Stimulated activated CD8-positive, alpha-beta memory T cell treated with anti-CD3 and anti-CD28 coated beads, Interleukin-15, amount 100 ng/mL, for 48 hours (primary cell): ENCODE data around the gene RASSF4.

ENCODE experiments used
- DNase-seq, 2 donors: peaks; one replicate each; pipeline ENCODE4 v3.0.0-alpha.2; 2020; ENCODE audit warnings: low read depth in 2 of 2

RASSF4 gene

DNA sequence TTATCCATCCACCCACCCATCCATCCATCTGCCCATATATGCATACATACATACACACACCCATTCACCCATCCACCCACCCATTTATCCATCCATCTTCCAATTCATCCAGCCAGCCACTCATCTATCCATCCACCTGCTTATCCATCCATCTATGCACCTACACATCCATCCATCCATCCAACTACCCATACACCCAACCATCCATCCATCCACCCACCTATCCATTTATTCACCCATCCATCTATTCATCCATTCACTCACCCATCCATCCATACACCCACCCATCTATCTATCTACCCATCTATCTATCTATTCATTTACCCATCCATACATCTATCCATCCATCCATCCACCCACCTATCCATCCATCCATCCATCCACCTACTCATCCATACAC, 31.1 kb upstream of the RASSF4 start:
- no peak for DNase-seq

DNA sequence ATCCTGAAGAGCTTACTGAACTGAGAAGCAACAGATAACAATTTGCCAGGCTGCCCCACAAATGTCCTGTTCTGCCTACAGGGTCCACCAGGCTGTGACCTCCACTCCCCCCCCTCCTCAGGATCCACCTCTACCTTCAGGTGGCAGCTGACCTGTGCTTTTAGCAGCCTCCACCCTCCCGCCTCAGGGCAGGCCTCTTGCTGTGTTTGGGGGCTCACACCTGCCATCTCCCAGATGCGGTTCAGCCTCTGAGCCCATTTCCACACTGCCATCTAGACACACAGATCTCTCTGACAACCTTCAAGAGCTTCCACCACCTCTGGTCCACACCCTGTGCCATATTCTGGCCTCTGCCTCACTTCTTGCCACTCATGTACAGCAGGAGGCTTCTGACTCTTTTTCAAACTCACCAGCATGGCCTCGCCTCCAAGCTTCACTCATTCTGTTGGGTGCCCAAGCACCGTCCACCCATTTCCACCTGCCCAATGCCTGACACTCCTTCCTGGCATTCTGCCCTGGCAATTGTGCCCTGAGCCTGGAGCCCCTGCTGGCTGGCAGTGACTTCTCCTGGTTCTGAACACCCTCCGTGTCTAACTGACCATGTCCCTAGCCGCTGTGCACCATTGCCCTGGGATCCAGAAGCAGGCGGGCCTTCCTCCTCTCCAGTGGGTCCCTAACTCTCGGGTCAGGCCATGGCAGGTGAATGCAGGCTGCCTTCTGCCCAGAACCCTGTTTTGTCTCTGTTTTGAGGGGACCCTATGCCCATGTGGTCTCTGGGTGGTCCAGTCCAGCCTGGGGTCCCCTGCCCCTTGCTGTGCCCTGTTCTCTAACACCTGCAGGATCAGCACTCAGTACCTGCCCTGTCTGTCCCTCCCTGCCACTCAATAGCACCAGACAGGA, 30.0 kb upstream of the RASSF4 start:
- DNase-seq, result no peak

DNA sequence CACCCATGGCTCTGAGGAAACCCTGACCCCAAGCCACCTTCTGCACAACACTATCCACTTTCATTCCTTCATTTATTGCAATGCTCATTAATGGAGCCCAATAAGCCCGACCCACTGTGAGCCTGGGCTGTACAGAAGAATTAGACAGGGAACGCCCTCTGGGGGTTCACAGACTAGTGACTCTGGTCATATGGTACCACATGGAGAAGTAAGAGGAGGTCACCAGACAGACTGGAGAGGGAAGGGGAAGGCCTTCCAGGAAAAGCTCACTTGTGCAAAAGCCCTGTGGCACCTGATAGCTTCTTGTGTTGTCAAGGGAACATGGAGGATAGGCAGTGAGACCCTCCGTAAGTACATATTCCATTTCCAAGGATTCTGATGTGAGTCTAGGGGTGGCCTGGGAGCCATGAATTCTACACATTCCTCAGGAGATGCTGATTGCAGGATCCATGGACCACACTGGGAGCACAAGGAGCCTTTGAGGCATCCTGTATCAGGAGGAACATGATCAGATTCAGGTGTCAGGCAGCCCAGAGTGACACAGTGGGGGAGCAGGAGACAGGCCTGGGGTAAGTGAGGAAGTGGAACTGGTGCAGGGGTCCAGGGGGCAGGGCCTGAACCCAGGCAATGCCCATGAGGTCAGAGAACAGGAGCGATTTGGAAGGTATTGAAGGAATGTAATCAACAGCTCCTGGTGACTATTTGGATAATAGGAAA, 28.5 kb upstream of the RASSF4 start:
- no peak for DNase-seq

DNA sequence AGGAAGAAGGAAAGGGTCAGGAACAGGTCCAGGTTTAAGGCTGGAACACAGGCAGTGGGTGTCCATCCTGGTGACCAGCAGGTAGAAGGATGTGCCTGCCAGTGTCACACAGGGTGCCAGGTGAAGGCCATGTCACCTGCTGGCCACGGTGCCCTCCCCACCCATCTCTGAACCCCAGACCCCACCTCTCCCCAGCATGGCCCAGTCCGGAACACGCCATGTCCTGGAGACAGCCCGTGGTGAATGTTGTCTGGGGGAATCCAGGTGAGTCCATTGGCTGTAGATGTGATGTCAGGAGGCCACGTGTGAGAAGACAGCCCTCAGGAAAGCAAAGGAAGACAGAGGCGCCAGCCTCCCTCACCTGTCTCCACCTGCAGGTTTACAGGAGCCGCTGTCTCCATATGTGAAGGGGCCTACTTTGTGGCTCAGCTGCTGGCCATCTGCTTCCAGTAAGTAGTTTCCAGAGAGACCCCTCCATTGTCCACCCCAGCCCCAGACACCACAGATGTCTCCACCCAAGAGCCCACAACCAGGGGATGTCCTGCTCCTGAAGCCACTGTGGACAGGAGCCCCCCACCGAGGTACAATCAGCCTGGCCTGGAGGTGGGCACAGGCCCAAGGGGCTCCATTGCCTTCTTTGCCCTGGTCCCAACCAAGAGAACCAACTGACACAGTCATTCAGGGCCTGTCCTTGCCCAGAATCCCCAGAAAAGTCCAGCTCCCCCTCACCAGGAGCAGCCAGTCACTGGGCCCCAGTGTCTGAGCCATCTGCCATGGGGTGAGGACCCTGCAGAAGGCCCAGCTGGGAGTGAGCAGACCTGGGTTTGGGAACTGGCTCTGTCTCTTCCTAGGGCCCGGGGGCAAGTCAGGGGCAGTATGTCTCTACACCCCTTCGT, 27.7 kb upstream of the RASSF4 start:
- no peak for DNase-seq

DNA sequence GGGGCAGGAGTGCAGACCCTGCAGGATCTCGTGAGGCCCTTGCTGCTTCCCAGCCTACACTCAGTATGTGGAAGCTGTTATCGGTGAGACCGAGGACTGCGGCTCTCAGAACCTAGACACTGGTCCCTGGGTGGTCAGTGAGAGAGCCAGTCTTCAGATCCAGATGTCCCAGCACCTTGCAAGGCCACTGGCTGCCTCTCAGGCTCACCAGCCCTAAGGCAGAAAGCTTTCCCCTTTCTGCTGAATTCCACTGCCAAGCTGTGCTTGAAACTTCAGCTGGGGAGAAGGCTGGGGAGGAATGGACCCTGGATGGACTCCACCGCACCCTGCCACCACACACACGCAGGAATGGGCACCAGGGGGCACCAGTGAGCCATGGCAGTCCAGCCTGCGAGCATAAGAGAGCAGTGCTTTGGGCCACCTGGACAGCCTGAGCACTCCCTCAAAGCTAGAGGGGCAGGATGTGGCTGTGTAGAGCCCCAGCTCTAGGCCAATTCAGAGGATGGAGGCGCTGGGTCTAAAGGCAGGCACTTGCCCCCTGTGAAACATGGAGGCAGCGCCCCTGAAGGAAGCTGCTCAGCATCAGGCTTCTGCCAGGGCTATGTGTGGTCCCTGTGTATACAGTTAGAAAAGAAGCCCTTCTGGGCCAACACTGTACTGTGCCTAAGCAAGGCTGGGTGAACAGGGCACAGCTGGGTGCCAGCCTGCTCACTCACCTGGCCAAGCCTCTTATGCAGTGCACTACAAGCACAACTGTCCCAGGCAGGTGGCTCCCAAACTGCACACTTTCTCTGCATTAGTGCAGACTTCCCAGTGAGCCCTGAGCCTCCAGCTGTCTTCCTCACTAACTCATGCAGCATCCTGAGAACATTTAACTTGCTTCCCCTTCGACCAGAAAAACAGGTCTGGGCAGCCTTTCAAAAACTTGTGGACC, 26.8 kb upstream of the RASSF4 start:
- peak; percentile 65 to 67 for DNase-seq

DNA sequence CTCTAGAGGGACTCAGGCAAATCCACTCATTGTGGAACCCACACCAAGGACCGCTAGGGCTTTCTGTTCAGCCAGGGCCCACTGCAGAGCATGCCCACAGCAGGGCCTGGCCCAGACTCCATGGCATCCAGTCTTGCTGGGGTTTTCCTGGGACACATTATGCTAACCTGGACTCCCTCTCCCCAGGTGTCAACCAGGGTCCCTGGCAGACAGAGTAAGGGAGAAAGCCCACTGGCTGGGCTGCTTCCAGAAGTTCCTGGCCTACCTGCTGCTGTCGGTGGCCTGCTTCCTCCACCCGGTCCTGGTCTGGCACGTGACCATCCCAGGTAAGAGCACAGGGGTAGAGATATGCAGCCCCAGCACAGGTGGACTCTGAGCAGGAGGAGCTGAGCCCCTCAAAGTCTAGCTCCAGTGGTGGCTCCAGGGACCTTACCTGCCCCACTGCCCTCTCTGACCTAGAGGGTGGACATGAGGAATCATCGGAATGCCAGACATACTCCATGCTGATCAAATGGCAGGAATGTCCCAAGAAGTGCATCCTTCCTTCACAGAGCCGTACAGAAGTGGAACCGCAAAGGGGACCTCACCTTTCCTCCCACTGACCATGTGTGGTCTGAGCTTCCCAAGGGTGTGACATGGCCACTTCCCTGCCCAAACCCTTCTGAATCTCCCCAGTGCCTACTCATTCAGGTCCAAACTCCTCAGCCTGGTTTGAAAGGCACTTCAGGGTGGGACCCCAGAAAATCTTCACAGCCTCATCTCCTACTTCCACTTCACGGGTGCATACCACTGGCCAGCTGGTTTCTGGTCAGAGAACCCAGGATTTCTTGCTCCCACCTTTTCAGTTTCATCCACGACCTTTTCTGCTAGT, 25.9 kb upstream of the RASSF4 start:
- no peak for DNase-seq

DNA sequence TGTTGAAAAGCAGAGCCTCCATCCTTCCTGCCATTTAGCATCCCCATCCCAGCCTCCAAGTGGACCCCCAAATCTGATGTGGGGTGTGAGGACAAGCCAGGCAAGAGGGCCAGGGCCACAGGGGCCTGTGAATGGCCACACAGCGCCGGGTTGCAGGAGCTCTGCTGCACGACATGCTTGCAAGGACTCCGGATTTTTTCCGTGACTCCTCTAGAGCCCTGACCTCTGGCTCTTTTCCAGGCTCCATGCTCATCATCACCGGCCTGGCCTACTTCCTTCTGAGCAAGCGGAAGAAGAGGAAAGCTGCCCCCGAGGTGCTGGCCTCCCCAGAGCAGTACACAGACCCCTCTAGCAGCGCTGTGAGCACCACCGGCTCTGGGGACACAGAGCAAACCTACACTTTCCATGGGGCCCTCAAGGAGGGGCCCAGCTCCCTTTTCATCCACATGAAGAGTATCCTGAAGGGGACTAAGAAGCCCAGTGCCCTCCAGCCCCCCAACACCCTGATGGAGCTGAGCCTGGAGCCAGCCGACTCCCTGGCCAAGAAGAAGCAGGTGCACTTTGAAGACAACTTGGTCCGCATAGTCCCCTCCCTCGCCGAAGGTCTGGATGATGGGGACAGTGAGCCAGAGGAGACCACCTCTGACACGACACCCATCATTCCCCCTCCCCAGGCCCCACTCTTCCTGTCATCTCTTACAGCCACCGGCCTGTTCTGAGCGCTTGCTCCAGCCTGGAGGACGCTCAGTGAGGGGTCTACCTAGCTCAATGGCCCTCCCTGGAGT, 25.0 kb upstream of the RASSF4 start:
- no peak for DNase-seq

DNA sequence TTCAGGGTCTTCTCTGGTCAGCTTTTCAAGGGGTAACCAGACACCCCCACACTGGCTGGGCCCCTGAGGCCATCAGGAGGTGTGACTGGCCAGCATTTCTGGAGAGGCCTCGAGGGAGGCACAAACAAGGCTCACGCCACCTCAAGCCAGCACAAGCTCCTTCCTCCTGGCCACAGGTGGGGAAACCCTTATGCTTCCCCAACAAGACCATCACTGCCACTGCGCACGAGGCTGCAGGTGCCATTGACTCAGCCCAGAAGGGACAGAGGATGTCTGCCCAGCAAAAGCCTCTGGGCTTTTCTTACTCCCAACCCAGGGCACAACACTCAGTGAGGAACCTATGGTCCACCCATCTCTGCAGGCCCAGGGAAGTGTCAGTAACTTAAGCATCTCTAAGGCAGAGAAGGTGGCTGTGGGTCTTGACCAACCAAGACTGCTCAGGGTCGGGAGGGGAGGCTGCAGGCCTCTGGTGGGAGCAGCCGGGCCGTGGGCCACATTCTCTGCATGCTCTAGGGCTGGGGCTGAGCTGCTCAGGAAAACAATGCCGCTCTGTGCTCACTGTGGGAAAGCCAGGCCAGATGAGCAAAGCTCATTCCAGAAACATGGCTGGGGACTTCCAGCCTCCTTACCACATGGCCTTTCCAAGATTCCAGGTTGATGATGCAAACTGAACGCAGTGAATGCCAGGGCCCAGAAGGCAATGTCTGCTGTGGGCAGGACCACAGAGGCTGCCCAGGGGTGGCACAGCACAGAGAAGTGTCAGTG, 24.2 kb upstream of the RASSF4 start:
- DNase-seq, result no peak

DNA sequence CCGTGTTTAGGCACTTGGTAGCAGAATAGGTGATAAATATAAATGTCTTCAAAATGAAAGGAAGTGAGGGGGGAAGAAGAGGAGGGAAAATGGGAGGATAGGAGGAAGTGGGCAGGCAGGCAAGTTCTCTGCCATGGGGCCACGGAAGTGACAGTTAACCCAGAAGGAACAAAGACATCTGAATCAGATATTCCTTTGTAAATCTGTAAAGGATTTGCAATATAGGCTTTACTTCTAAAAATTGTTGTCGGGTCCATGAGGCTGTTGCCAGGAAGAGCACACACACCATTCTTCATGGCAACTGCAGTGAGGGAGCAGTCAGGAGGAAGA, 23.7 kb upstream of the RASSF4 start:
- no peak for DNase-seq

DNA sequence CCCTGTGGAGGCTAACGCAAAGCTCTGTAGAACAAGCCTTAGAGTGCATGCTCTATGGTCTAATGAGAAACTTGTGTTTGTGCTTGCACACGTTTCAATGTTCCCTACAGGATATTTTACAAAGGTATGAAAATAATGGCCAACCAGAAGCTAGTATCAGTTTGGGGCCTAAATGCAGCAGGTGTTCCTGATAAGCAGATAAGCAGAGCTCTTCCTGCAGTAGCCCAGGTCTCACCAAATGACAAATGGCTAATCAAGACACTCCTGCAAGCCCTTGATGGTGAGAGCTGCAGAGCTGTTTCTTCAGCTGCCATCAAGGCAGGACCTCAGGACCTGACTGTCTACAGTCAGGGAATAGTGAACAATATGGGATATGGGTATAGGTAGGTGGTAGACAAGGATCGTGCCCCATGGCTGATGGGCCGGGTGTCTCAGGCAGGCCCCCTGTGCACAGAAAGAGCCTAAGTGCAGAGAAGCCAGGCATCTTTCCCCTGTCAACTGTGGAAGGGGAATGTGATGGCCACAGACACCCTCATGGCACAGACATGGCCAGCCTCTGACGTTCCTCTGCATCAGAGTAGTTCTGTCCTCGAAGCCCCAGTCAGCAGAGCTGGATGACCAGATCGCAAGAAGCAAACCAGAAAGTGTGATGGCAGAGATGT, 23.2 kb upstream of the RASSF4 start:
- DNase-seq, result no peak

DNA sequence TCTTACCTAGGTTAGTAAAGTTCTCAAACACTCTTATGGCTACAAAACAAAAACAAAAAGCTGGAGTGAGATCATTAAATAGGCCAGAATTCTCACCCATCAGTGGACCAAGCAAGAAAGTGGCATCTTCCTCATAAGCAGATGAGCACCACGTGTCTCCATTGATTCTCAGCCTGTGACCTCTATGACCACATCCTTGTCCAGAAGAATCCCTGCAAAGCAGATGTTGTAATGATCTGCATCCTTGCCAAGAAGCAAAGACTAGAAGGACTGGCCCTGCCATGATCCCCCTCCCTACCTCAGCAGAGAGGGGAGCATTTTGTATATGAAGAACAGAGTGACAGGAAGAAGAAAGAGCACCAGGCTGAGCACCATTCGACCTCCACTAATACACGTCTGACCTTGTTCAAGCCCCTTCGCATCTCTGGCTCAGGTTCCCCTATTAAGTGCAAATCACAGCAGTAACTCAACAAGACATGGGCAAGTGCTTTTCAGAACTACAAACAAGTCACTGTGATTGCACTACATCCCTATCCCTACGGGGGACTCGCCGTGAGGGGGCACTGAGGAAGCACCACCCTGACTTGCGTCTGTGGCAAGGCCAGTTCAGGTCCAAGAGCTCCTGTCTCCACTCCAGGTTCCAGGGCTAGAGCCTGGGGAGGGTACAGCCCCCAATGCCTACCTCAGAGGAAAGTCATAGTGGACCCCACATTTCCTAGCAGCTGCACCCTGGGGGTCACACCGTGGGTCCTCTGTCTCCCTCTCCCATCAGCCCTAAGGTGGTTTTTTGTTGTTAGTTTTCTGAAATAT, 22.2 kb upstream of the RASSF4 start:
- DNase-seq, result no peak

DNA sequence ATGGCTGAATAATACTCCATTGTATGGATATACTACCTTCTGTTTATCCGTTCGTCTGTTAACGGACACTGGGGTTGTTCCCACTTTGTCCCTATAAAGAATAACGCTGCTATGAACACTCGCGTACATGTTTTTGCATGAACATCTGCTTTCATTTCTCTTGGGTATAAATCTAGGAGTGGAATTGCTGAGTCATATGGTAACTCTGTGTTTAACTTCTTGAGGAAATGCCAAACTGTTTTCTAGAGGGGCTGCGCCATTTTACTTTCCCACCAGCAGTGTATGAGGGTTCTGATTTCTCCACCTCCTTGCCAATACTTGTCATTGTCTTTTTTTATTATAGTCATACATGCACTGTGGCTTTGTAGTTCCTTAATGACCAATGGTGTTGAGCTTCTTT, 20.6 kb upstream of the RASSF4 start:
- no peak for DNase-seq

DNA sequence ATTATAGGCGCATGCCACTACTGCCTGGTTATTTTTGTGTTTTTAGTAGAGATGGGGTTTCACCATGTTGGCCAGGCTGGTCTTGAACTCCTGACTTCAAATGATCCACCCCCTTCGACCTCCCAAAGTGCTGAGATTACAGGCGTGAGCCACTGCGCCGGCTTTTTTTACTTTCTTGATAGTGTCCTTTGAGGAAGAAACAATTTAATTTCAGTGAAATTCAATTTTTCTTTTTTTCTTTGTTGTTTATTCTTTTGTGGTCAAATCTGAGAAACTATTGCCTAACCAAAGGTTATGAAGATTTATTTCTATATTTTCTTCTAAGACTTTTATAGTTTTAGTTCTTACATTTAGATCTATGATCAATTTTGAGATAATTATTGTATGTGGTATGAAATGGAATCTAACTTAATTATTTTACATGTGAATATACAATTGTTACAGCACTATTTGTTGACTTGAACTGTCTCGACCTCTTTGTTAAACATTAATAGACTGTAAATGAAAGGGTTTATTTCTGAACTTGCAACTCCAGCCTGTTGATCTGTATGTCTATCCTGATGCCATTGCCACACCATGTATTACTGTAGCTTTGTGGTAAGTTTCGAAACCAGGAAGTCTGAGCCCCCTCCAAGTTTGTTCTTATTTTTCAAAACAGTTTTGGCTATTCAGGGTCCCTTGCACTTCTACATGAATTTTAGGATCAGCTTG, 19.8 kb upstream of the RASSF4 start:
- DNase-seq, result no peak

DNA sequence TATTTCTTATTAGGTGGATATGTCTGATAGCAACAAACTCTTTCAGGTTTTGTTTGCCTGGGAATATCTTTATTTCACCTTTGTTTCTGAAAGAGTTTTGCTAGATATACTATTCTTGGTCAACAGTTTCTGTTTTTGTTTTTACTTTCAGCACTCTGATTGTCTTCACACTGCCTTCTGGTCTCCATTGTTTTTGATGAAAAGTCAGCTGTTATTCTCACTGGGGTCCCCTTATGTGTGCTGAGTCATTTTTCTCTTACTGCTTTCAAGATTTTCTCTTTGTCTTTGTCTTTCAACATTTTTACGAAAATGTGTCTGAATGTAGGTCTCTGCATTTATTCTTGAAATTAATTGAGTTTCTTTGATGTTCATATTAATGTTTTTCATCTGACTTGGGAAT, 15.2 kb upstream of the RASSF4 start:
- no peak for DNase-seq

DNA sequence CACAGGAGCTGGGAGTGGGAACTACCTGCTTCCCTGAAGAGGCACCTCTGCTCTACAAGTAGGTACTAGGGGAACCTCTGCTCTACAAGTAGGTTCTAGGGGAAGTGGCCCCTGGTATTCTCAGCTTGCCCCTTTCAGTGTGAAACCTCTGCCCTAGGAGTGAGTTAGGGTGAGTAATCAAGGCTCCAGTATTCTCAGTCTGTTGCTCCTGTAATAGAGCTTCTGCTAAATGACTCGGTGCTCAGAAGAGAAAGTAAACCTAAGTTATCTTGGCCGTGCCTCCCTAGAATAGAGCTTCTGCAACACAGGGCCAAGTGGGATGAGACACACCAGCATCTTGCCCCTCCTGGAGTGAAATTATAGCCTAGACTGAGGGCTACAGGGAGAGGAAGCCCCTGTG, 13.4 kb upstream of the RASSF4 start:
- no peak for DNase-seq

DNA sequence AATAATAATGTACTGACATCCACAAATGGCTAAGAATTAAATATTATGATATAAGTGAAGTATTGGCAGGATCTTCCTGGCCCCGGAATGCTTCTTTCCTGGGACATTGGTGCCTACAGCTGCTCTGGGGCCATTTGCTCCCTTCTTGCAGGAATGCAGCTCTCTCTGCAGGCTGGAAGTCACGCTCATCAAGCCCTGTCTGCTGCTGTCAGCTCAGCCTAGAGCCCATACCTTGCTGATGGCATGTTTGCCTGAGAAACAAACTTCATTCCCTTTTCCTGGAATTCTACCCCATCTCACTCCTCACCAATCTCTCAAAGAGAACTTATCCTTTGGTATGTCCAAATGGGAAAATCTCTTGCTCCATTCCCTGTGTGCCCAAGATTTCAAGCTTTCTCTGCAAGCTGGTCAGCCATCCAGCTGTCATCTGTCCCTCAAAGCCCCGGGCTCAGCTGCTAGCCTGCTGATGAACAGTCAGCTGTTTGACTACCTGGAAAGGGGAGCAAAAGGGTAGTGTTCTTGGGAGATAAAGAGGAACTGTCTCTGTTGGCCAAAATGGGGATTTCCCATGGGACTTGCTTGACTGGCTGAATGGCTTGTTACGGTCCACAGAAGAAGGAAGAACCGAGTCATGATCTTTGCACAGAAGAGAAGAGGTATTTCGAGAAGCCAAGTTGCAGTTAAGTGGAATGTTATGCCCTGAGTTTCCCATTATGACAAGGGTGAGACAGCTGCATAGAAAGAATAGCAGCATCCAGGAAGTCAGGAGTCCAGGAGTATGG, 12.0 kb upstream of the RASSF4 start:
- no peak for DNase-seq
